ENCODE data around the gene AQP1.

Gene AQP1

GRCh38 chr7:30917216-30917893 lies 5.7 kb downstream of the AQP1 start:
- H3K4me3 ChIP-seq (replicated peaks in 1 of 2; ENCODE audit: low read depth in 2 of 2, low read length in 2 of 2) = no peak overlapping the region
- no peak for TF ChIP-seq CTCF (IDR thresholded peaks at IDR 0.05; ENCODE audit: low read depth, low read length)
- DNase-seq (ENCODE audit: low read depth in 2 of 2) = no peak

GRCh38 chr7:30918676-30919075 lies 7.0 kb downstream of the AQP1 start:
- DNase-seq (ENCODE audit: low read depth in 2 of 2) = no peak

GRCh38 chr7:30920021-30920583 lies 8.4 kb downstream of the AQP1 start:
- H3K4me3 ChIP-seq (replicated peaks in 1 of 2; ENCODE audit: low read depth in 2 of 2, low read length in 2 of 2) = no peak overlapping the region
- no peak for TF ChIP-seq CTCF (IDR thresholded peaks at IDR 0.05; ENCODE audit: low read depth, low read length)
- peak; percentile 37 to 38 for DNase-seq (ENCODE audit: low read depth in 2 of 2)

More at GRCh38 chr7:30918676-30919075, 7.0 kb downstream of the AQP1 start:
- no peak for TF ChIP-seq CTCF (IDR thresholded peaks at IDR 0.05; ENCODE audit: low read depth, low read length)
- no peak overlapping the region for H3K4me3 ChIP-seq (replicated peaks in 1 of 2; ENCODE audit: low read depth in 2 of 2, low read length in 2 of 2)

GRCh38 chr7:30920584-30921539 lies 9.2 kb downstream of the AQP1 start:
- no peak for TF ChIP-seq CTCF (IDR thresholded peaks at IDR 0.05; ENCODE audit: low read depth, low read length)
- no peak overlapping the region for H3K4me3 ChIP-seq (replicated peaks in 1 of 2; ENCODE audit: low read depth in 2 of 2, low read length in 2 of 2)
- peak; percentile 59 for DNase-seq (ENCODE audit: low read depth in 2 of 2)

- H3K4me3 ChIP-seq (replicated peaks in 1 of 2; ENCODE audit: low read depth in 2 of 2, low read length in 2 of 2) = no peak overlapping the region
- TF ChIP-seq CTCF (IDR thresholded peaks at IDR 0.05; ENCODE audit: low read depth, low read length) = no peak
- no peak for DNase-seq (ENCODE audit: low read depth in 2 of 2)
These were observed 10.1 kb downstream of the AQP1 start for GRCh38 chr7:30921540-30922401.

- DNase-seq (ENCODE audit: low read depth in 2 of 2) = no peak
- no peak for TF ChIP-seq CTCF (IDR thresholded peaks at IDR 0.05; ENCODE audit: low read depth, low read length)
- no peak overlapping the region for H3K4me3 ChIP-seq (replicated peaks in 1 of 2; ENCODE audit: low read depth in 2 of 2, low read length in 2 of 2)
These were observed 10.9 kb downstream of the AQP1 start for GRCh38 chr7:30922596-30922995.

Data from cardiac fibroblast (primary cell).